ENCODE data around the gene PGAP3.

Gene PGAP3

DNA sequence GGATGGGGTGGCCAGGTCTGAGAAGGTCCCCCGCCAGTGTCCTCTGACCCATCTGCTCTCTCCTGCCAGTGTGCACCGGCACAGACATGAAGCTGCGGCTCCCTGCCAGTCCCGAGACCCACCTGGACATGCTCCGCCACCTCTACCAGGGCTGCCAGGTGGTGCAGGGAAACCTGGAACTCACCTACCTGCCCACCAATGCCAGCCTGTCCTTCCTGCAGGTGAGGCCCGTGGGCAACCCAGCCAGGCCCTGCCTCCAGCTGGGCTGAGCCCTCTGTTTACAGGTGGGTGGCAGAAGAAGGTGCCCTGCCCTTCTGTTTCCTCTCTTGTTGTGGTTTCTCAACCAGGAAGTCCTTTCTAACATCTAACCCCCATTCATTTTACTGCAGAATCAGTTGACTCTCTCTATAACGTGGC is 19.1 kb upstream of the PGAP3 start:
- H3K36me3 ChIP-seq (ENCODE audit: control insufficient read depth in 4 of 4, insufficient read depth in 4 of 4, low read length in 3 of 4): no peaks in the 10 kb centered on the region
- POLR2A ChIA-PET: no interaction called here
- CTCF ChIA-PET: no interaction called here
- WGBS (ENCODE audit: insufficient coverage): 79% methylated on average over 6 of the region's 7 CpGs
- H3K27me3 ChIP-seq (replicated peaks in 2 of 5; ENCODE audit: control insufficient read depth in 4 of 5, insufficient read depth in 5 of 5, low read length in 4 of 5): peaks cover 0 to 7% (median 2%) of the 10 kb centered on the region in 5 experiments
- H3K4me1 ChIP-seq (ENCODE audit: control extremely low read depth in 1 of 4, control insufficient read depth in 4 of 4, insufficient read depth in 4 of 4, low read length in 3 of 4): peaks cover 0 to 5% (median 0%) of the 10 kb centered on the region in 4 experiments
- no peaks in the 10 kb centered on the region for H3K9me3 ChIP-seq (ENCODE audit: control extremely low read depth in 1 of 5, control insufficient read depth in 4 of 5, insufficient read depth in 2 of 5, low read depth in 1 of 5, low read length in 4 of 5)
- no peak overlapping the region for H3K4me3 ChIP-seq (ENCODE audit: control insufficient read depth in 1 of 7, extremely low read depth in 1 of 7, insufficient read depth in 4 of 7, low read depth in 2 of 7, low read length in 6 of 7)
- DNase-seq: no peak
- no peak overlapping the region for H3K27ac ChIP-seq (ENCODE audit: insufficient read depth in 1 of 2, low read depth in 1 of 2, low read length in 2 of 2, poor library complexity in 1 of 2, severe bottlenecking in 2 of 2)

- Histone ChIP-seq H3K9me3 (ENCODE audit: control extremely low read depth in 1 of 5, control insufficient read depth in 4 of 5, insufficient read depth in 2 of 5, low read depth in 1 of 5, low read length in 4 of 5) (no peaks in the 10 kb centered on the region), H3K27ac (ENCODE audit: insufficient read depth in 1 of 2, low read depth in 1 of 2, low read length in 2 of 2, poor library complexity in 1 of 2, severe bottlenecking in 2 of 2) (no peak overlapping the region), H3K4me1 (ENCODE audit: control extremely low read depth in 1 of 4, control insufficient read depth in 4 of 4, insufficient read depth in 4 of 4, low read length in 3 of 4) (peaks cover 0 to 5% (median 0%) of the 10 kb centered on the region in 4 experiments), H3K36me3 (ENCODE audit: control insufficient read depth in 4 of 4, insufficient read depth in 4 of 4, low read length in 3 of 4) (no peaks in the 10 kb centered on the region), H3K4me3 (ENCODE audit: control insufficient read depth in 1 of 7, extremely low read depth in 1 of 7, insufficient read depth in 4 of 7, low read depth in 2 of 7, low read length in 6 of 7) (no peak overlapping the region), H3K27me3 (replicated peaks in 2 of 5; ENCODE audit: control insufficient read depth in 4 of 5, insufficient read depth in 5 of 5, low read length in 4 of 5) (peaks cover 0 to 12% (median 7%) of the 10 kb centered on the region in 5 experiments)
- ChIA-PET CTCF (no interaction called here), POLR2A (no interaction called here)
- 93% methylated on average over 5 of the region's 8 CpGs for WGBS (ENCODE audit: insufficient coverage)
- DNase-seq: no peak
Measured at GRCh38 chr17:39706383-39706782, 18.5 kb upstream of the PGAP3 start.

DNA sequence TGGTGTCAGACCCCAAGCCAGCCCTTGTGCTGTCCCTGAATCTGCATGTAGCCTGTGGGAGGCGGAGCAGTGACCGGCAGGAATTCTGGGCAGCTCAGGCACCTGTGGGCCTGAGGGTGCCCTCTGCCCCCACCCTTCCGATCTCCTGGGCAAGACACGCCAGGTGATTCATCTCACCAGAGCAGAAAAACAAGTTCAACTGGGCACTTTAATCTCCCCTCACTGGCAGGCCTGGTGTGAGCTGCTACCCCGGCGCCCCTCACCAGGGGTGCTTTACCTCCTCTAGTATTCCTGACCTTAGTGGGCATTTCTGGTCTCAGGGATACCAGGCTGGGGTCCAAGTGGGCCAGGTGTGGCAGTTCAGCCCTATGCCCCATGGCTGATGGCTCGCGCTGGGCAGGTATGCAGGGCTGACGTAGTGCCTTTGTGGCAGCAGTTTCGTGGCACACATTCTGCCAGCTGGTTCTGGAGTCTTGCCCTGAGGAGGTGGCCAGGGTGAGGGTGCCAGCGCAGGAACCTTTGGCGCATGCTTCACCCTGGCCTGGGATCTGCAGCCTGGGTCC is 18.0 kb upstream of the PGAP3 start:
- Histone ChIP-seq H3K27ac (ENCODE audit: insufficient read depth in 1 of 2, low read depth in 1 of 2, low read length in 2 of 2, poor library complexity in 1 of 2, severe bottlenecking in 2 of 2) (no peak overlapping the region), H3K9me3 (ENCODE audit: control extremely low read depth in 1 of 5, control insufficient read depth in 4 of 5, insufficient read depth in 2 of 5, low read depth in 1 of 5, low read length in 4 of 5) (no peaks in the 10 kb centered on the region), H3K4me1 (ENCODE audit: control extremely low read depth in 1 of 4, control insufficient read depth in 4 of 4, insufficient read depth in 4 of 4, low read length in 3 of 4) (peaks cover 0 to 5% (median 0%) of the 10 kb centered on the region in 4 experiments), H3K36me3 (ENCODE audit: control insufficient read depth in 4 of 4, insufficient read depth in 4 of 4, low read length in 3 of 4) (no peaks in the 10 kb centered on the region), H3K27me3 (replicated peaks in 2 of 5; ENCODE audit: control insufficient read depth in 4 of 5, insufficient read depth in 5 of 5, low read length in 4 of 5) (peaks cover 0 to 18% (median 12%) of the 10 kb centered on the region in 5 experiments), H3K4me3 (ENCODE audit: control insufficient read depth in 1 of 7, extremely low read depth in 1 of 7, insufficient read depth in 4 of 7, low read depth in 2 of 7, low read length in 6 of 7) (no peak overlapping the region)
- 98% methylated on average over 12 of the region's 12 CpGs for WGBS (ENCODE audit: insufficient coverage)
- ChIA-PET POLR2A (no interaction called here), CTCF (no interaction called here)
- DNase-seq: no peak

GRCh38 chr17:39704821-39705551 is 17.1 kb upstream of the PGAP3 start:
- Histone ChIP-seq H3K27ac (ENCODE audit: insufficient read depth in 1 of 2, low read depth in 1 of 2, low read length in 2 of 2, poor library complexity in 1 of 2, severe bottlenecking in 2 of 2) (no peak overlapping the region), H3K36me3 (ENCODE audit: control insufficient read depth in 4 of 4, insufficient read depth in 4 of 4, low read length in 3 of 4) (no peaks in the 10 kb centered on the region), H3K27me3 (replicated peaks in 2 of 5; ENCODE audit: control insufficient read depth in 4 of 5, insufficient read depth in 5 of 5, low read length in 4 of 5) (peaks cover 0 to 26% (median 12%) of the 10 kb centered on the region in 5 experiments), H3K9me3 (ENCODE audit: control extremely low read depth in 1 of 5, control insufficient read depth in 4 of 5, insufficient read depth in 2 of 5, low read depth in 1 of 5, low read length in 4 of 5) (no peaks in the 10 kb centered on the region), H3K4me3 (ENCODE audit: control insufficient read depth in 1 of 7, extremely low read depth in 1 of 7, insufficient read depth in 4 of 7, low read depth in 2 of 7, low read length in 6 of 7) (no peak overlapping the region), H3K4me1 (ENCODE audit: control extremely low read depth in 1 of 4, control insufficient read depth in 4 of 4, insufficient read depth in 4 of 4, low read length in 3 of 4) (peaks cover 0 to 9% (median 7%) of the 10 kb centered on the region in 4 experiments)
- POLR2A ChIA-PET: interaction anchor here (0.7 kb wide), 1 partner anchor 14 kb away, joined by 4 read pairs; no protein-coding TSS in a partner anchor
- CTCF ChIA-PET: interaction anchor here (0.9 kb wide), 1 partner anchor 10 kb away, joined by 3 read pairs; no protein-coding TSS in a partner anchor
- WGBS (ENCODE audit: insufficient coverage): 100% methylated on average over 7 of the region's 11 CpGs
- no peak for DNase-seq

DNA sequence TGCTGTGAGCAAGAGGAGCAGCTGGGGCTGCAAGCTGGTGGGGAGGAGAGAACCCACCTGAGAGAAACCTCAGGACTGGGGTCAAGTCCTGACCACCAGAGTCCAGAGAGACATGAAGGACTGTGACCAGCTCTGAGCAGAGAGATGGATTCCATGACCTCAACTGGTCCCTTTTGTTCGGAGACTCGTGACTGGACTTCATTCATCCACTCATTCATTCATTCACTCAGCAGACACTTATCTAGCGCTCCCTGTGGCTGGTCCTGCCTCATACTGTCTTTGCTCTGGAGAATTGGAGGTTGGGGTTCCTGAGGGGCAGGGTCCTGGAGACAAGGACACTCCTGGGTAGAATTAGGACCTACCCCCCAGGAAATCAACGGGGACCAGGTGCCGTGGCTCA is 16.1 kb upstream of the PGAP3 start:
- POLR2A ChIA-PET: no interaction called here
- CTCF ChIA-PET: no interaction called here

GRCh38 chr17:39702901-39703893 is 15.3 kb upstream of the PGAP3 start:
- H3K4me3 ChIP-seq (ENCODE audit: control insufficient read depth in 1 of 7, extremely low read depth in 1 of 7, insufficient read depth in 4 of 7, low read depth in 2 of 7, low read length in 6 of 7): no peak overlapping the region
- no peaks in the 10 kb centered on the region for H3K9me3 ChIP-seq (ENCODE audit: control extremely low read depth in 1 of 5, control insufficient read depth in 4 of 5, insufficient read depth in 2 of 5, low read depth in 1 of 5, low read length in 4 of 5)
- peaks cover 0 to 40% (median 14%) of the 10 kb centered on the region in 5 experiments for H3K27me3 ChIP-seq (replicated peaks in 2 of 5; ENCODE audit: control insufficient read depth in 4 of 5, insufficient read depth in 5 of 5, low read length in 4 of 5)
- DNase-seq: no peak
- WGBS (ENCODE audit: insufficient coverage): 98% methylated on average over 5 of the region's 12 CpGs
- ChIA-PET POLR2A (no interaction called here), CTCF (no interaction called here)
- peaks cover 0 to 11% (median 10%) of the 10 kb centered on the region in 4 experiments for H3K4me1 ChIP-seq (ENCODE audit: control extremely low read depth in 1 of 4, control insufficient read depth in 4 of 4, insufficient read depth in 4 of 4, low read length in 3 of 4)
- no peaks in the 10 kb centered on the region for H3K36me3 ChIP-seq (ENCODE audit: control insufficient read depth in 4 of 4, insufficient read depth in 4 of 4, low read length in 3 of 4)
- H3K27ac ChIP-seq (ENCODE audit: insufficient read depth in 1 of 2, low read depth in 1 of 2, low read length in 2 of 2, poor library complexity in 1 of 2, severe bottlenecking in 2 of 2): no peak overlapping the region

More for the DNA sequence above, 16.1 kb upstream of the PGAP3 start:
- Histone ChIP-seq H3K4me1 (ENCODE audit: control extremely low read depth in 1 of 4, control insufficient read depth in 4 of 4, insufficient read depth in 4 of 4, low read length in 3 of 4) (peaks cover 0 to 11% (median 10%) of the 10 kb centered on the region in 4 experiments), H3K36me3 (ENCODE audit: control insufficient read depth in 4 of 4, insufficient read depth in 4 of 4, low read length in 3 of 4) (no peaks in the 10 kb centered on the region), H3K27me3 (replicated peaks in 2 of 5; ENCODE audit: control insufficient read depth in 4 of 5, insufficient read depth in 5 of 5, low read length in 4 of 5) (peaks cover 0 to 36% (median 14%) of the 10 kb centered on the region in 5 experiments), H3K9me3 (ENCODE audit: control extremely low read depth in 1 of 5, control insufficient read depth in 4 of 5, insufficient read depth in 2 of 5, low read depth in 1 of 5, low read length in 4 of 5) (no peaks in the 10 kb centered on the region), H3K27ac (ENCODE audit: insufficient read depth in 1 of 2, low read depth in 1 of 2, low read length in 2 of 2, poor library complexity in 1 of 2, severe bottlenecking in 2 of 2) (no peak overlapping the region), H3K4me3 (ENCODE audit: control insufficient read depth in 1 of 7, extremely low read depth in 1 of 7, insufficient read depth in 4 of 7, low read depth in 2 of 7, low read length in 6 of 7) (no peak overlapping the region)
- WGBS (ENCODE audit: insufficient coverage): 82% methylated on average over 1 of the region's 5 CpGs
- DNase-seq: no peak
